Measurements from ENCODE around the gene TSPAN16.
"Not testable (repeated sequence)": the region's sequence is repeated elsewhere in the genome, so short reads cannot be mapped to it uniquely, and the experiment has no call there.

Gene TSPAN16

GRCh38 chr19:11335449-11336146 is 39.6 kb downstream of the TSPAN16 start:
- DNase-seq (ENCODE audit: low read depth): no peak
- no peak for TF ChIP-seq CTCF (IDR thresholded peaks at IDR 0.05; ENCODE audit: low read depth, low read length, missing control alignments)
- no peak overlapping the region for H3K4me3 ChIP-seq (ENCODE audit: low read depth, low read length)

GRCh38 chr19:11337080-11337479 is 41.1 kb downstream of the TSPAN16 start:
- H3K4me3 ChIP-seq (ENCODE audit: low read depth, low read length): no peak overlapping the region
- no peak for TF ChIP-seq CTCF (IDR thresholded peaks at IDR 0.05; ENCODE audit: low read depth, low read length, missing control alignments)
- no peak for DNase-seq (ENCODE audit: low read depth)

GRCh38 chr19:11338121-11338520 is 42.2 kb downstream of the TSPAN16 start:
- no peak for DNase-seq (ENCODE audit: low read depth)
- no peak for TF ChIP-seq CTCF (IDR thresholded peaks at IDR 0.05; ENCODE audit: low read depth, low read length, missing control alignments)
- no peak overlapping the region for H3K4me3 ChIP-seq (ENCODE audit: low read depth, low read length)

GRCh38 chr19:11338569-11339253 is 42.8 kb downstream of the TSPAN16 start:
- H3K4me3 ChIP-seq (ENCODE audit: low read depth, low read length): peak overlapping the region; percentile 61
- TF ChIP-seq CTCF (IDR thresholded peaks at IDR 0.05; ENCODE audit: low read depth, low read length, missing control alignments): no peak
- DNase-seq (ENCODE audit: low read depth): no peak

GRCh38 chr19:11339254-11340098 is 43.5 kb downstream of the TSPAN16 start, which contains the start of gene RAB3D:
Gene RAB3D (minus strand): TSS chr19:11339657. CDS start chr19:11337399, 2,258 bp downstream.
- TF ChIP-seq CTCF (IDR thresholded peaks at IDR 0.05; ENCODE audit: low read depth, low read length, missing control alignments): no peak
- peak; percentile 59 for DNase-seq (ENCODE audit: low read depth)
- peak within 1 kb of the TSS; percentile 61 for H3K4me3 ChIP-seq (ENCODE audit: low read depth, low read length)

- DNase-seq (ENCODE audit: low read depth): not testable (repeated sequence)
- H3K4me3 ChIP-seq (ENCODE audit: low read depth, low read length): peak overlapping the region; percentile 61
Observed at GRCh38 chr19:11340099-11340467, 44.1 kb downstream of the TSPAN16 start.

- no peak for TF ChIP-seq CTCF (IDR thresholded peaks at IDR 0.05; ENCODE audit: low read depth, low read length, missing control alignments)
- no peak overlapping the region for H3K4me3 ChIP-seq (ENCODE audit: low read depth, low read length)
- no peak for DNase-seq (ENCODE audit: low read depth)
Observed at GRCh38 chr19:11342429-11342828, 46.5 kb downstream of the TSPAN16 start.
